Smooth muscle cell (in vitro differentiated cells): Measurements from ENCODE around the gene NELL1. TPM values are rescaled to one million over a fixed set of nuclear protein-coding genes. Genes with fewer than 3 reads are reported as not detected.

Source experiments
- DNase-seq: peaks from one replicate; lab custom pipeline; 2025; ENCODE audit not compliant: unreplicated experiment; lab: John Stamatoyannopoulos, UW
- H2AFZ ChIP-seq: fragments of 200-600 bp; sonication (generic); 2 replicates; pipeline ENCODE4 v1.6.0; 2016; ENCODE audit warnings: antibody characterized with exemption, low read depth, mild to moderate bottlenecking
- H3F3A ChIP-seq: fragments of 200-600 bp; sonication (generic); 2 replicates; pipeline ENCODE4 v1.6.0; 2017; ENCODE audit warnings: antibody characterized with exemption, low read depth
- H3K27ac ChIP-seq: fragments of 200-600 bp; sonication (generic); 2 replicates; pipeline ENCODE4 v1.5.1; 2016; ENCODE audit warnings: low read depth, mild to moderate bottlenecking
- H3K27me3 ChIP-seq: fragments of 200-600 bp; sonication (generic); 2 replicates; pipeline ENCODE4 v1.6.1; 2016; ENCODE audit warnings: low read depth, mild to moderate bottlenecking
- H3K36me3 ChIP-seq: fragments of 200-600 bp; sonication (generic); 2 replicates; pipeline ENCODE4 v1.5.1; 2016; ENCODE audit warnings: low read depth
- H3K4me1 ChIP-seq: fragments of 200-600 bp; sonication (generic); 2 replicates; pipeline ENCODE4 v1.5.1; 2016; ENCODE audit warnings: low read depth
- H3K4me2 ChIP-seq: fragments of 200-600 bp; sonication (generic); 2 replicates; pipeline ENCODE4 v1.6.0; 2016; ENCODE audit warnings: mild to moderate bottlenecking
- H3K4me3 ChIP-seq: fragments of 200-600 bp; sonication (generic); 2 replicates; pipeline ENCODE4 v1.5.1; 2016; ENCODE audit warnings: mild to moderate bottlenecking
- H3K79me2 ChIP-seq: fragments of 200-600 bp; sonication (generic); 2 replicates; pipeline ENCODE4 v1.6.0; 2016; ENCODE audit warnings: low read depth, mild to moderate bottlenecking
- H3K9ac ChIP-seq: fragments of 200-600 bp; sonication (generic); 2 replicates; pipeline ENCODE4 v1.6.0; 2016; ENCODE audit warnings: low read depth
- H3K9me3 ChIP-seq: fragments of 200-600 bp; sonication (generic); replicated peaks from 2 replicates; pipeline ENCODE4 v1.5.1; 2016; ENCODE audit warnings: low read depth
- H4K20me1 ChIP-seq: fragments of 200-600 bp; sonication (generic); 2 replicates; pipeline ENCODE4 v1.6.0; 2016; ENCODE audit warnings: low read depth
- WGBS: methylation state at CpG from one replicate; pipeline ENCODE4 v1.1.7; 2016; ENCODE audit warnings: low lambda C conversion rate; 5-methylcytosine and 5-hydroxymethylcytosine counted together
- polyA plus RNA-seq: library from polyadenylated mRNA; unstranded; fragments of >200 nt; fragmentation: Nextera tagmentation; extraction: Ambion mirVana; gene quantifications from 2 replicates; pipeline ENCODE4 v1.2.1, GENCODE V29; 2016
- total RNA-seq: library from RNA; depleted of rRNA; stranded (reverse); fragments of >200 nt; gene quantifications from 2 replicates; pipeline ENCODE4 v1.2.3, GENCODE V29; 2014
- TF ChIP-seq, protein P1 (sequence below): fragments of 200-600 bp; sonication (generic); IDR thresholded peaks from 2 replicates; pipeline ENCODE4 v1.5.1; 2017; ENCODE audit warnings: borderline replicate concordance, mild to moderate bottlenecking, antibody characterized with exemption; ENCODE audit not compliant: insufficient read depth, poor library complexity, severe bottlenecking

Gene NELL1
- total and polyA plus RNA-seq, 2 experiments from 2014 or later, result not detected

DNA sequence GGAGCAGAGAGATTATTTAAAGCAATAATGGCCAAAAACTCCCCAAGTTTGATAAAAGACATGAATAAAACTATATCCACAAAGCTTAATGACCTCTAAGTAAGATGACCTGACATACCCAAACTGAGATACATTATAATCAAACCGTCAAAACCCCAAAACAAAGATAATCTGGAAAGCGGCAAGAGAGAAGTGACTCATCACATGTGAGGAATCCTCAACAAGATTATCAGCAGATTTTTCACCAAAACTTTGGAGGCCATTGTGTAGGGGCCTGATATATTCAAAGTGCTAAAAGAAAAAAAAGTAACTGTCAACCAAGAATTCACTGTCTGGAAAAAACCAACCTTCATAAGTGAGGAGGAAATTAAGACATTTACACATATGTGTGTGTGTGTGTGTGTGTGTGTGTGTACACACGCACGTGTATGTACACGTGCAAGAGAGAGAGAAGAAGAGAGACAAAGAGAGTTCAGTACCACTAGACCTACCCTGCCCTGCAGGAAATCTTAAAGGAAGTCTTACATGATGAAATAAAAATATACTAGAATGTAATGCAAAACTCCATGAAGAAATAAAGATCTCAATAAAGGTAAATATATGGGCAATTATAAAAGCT, 752.4 kb downstream of the NELL1 start:
- TF ChIP-seq, protein P1, sequence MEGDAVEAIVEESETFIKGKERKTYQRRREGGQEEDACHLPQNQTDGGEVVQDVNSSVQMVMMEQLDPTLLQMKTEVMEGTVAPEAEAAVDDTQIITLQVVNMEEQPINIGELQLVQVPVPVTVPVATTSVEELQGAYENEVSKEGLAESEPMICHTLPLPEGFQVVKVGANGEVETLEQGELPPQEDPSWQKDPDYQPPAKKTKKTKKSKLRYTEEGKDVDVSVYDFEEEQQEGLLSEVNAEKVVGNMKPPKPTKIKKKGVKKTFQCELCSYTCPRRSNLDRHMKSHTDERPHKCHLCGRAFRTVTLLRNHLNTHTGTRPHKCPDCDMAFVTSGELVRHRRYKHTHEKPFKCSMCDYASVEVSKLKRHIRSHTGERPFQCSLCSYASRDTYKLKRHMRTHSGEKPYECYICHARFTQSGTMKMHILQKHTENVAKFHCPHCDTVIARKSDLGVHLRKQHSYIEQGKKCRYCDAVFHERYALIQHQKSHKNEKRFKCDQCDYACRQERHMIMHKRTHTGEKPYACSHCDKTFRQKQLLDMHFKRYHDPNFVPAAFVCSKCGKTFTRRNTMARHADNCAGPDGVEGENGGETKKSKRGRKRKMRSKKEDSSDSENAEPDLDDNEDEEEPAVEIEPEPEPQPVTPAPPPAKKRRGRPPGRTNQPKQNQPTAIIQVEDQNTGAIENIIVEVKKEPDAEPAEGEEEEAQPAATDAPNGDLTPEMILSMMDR, result no peak

DNA sequence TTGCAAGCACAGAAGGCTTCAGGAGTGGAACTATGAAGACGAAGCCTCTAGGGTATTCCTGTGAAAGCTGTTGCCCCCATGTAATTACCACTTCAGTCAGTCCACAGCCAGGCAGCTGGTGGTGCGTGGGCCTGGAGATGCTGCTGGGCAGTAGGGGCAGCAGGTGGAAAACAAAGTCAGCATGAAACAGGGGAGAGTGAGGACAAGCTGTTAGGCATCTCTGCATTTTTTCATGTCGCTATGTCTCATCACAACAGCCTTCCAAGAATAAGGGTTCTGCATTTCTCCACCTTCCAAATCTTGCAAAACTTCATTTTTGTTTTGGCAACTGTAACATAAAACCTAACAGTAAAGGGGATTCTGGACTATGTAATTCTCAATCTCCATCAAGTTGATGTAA, 757.5 kb downstream of the NELL1 start:
- Histone ChIP-seq H2AFZ (no peak overlapping the region), H3K4me1 (no peaks in the 10 kb centered on the region), H4K20me1 (no peaks in the 10 kb centered on the region), H3K27me3 (no peaks in the 10 kb centered on the region), H3F3A (no peaks in the 10 kb centered on the region), H3K9me3 (no peaks in the 10 kb centered on the region), H3K9ac (no peak overlapping the region), H3K27ac (no peak overlapping the region), H3K4me3 (no peak overlapping the region), H3K4me2 (no peak overlapping the region), H3K36me3 (no peaks in the 10 kb centered on the region), H3K79me2 (no peaks in the 10 kb centered on the region)
- TF ChIP-seq, protein P1, result no peak
- WGBS, result 86% methylated on average over 3 of the region's 3 CpGs
- no peak for DNase-seq

More for the DNA sequence above, 752.4 kb downstream of the NELL1 start:
- no peak overlapping the region for H2AFZ ChIP-seq
- H3K79me2 ChIP-seq, result no peaks in the 10 kb centered on the region
- no peaks in the 10 kb centered on the region for H3F3A ChIP-seq
- H3K9ac ChIP-seq, result no peak overlapping the region
- WGBS, result 73% methylated on average over 5 of the region's 5 CpGs
- no peak overlapping the region for H3K4me3 ChIP-seq
- no peak for DNase-seq
- no peaks in the 10 kb centered on the region for H3K4me1 ChIP-seq
- H3K27ac ChIP-seq, result no peak overlapping the region
- no peak overlapping the region for H3K4me2 ChIP-seq
- no peaks in the 10 kb centered on the region for H4K20me1 ChIP-seq
- H3K9me3 ChIP-seq, result no peaks in the 10 kb centered on the region
- H3K36me3 ChIP-seq, result no peaks in the 10 kb centered on the region
- H3K27me3 ChIP-seq, result no peaks in the 10 kb centered on the region

DNA sequence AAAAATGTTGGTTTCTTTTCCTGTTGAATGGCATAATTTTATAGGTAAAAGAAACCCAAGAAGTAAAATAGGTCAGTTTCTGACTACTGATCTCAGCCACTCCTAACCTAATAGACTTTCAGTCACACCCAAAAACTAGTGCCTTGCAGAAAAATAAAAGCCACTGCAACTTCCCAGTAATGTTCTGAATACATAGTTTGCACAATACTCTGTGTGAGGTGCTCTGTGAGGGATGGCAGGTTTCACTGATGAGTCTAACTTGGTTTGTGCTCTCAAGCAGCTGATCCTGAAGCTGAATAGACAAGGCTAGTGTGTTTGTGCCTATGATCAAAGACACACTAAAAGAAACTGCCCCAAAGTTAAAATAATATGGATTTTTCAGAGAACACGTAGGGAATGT, 758.3 kb downstream of the NELL1 start:
- no peaks in the 10 kb centered on the region for H3K79me2 ChIP-seq
- no peak for DNase-seq
- no peaks in the 10 kb centered on the region for H3K27me3 ChIP-seq
- no peaks in the 10 kb centered on the region for H3F3A ChIP-seq
- H2AFZ ChIP-seq, result no peak overlapping the region
- H3K9me3 ChIP-seq, result no peaks in the 10 kb centered on the region
- no peaks in the 10 kb centered on the region for H3K36me3 ChIP-seq
- no peak overlapping the region for H3K9ac ChIP-seq
- H3K4me3 ChIP-seq, result no peak overlapping the region
- H3K4me1 ChIP-seq, result no peaks in the 10 kb centered on the region
- WGBS, result 62% methylated on average over 1 of the region's 1 CpG
- H3K4me2 ChIP-seq, result no peak overlapping the region
- no peaks in the 10 kb centered on the region for H4K20me1 ChIP-seq
- TF ChIP-seq, protein P1, result no peak
- no peak overlapping the region for H3K27ac ChIP-seq

DNA sequence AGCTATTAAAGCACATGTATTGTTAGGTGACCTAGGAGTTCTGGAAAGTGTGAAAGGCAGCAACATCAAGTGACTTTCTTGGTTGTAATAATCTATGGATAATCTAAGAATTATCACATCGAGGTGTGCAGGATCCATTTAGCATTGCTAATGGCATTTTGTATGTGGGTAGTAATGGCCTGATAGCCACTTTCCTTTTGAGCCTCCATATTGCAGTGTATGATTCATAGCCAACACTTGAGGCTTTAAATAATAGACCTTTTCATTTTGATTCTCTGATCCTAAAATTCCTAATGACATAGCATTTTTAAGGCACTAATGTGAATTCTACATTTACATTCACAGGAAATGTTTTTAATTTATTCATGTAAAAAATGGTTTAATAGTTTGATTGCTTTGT, 759.4 kb downstream of the NELL1 start:
- no peaks in the 10 kb centered on the region for H4K20me1 ChIP-seq
- no peaks in the 10 kb centered on the region for H3K36me3 ChIP-seq
- H3K9ac ChIP-seq, result no peak overlapping the region
- DNase-seq, result no peak
- no peak overlapping the region for H3K27ac ChIP-seq
- WGBS, result 72% methylated on average over 1 of the region's 1 CpG
- no peak overlapping the region for H3K4me3 ChIP-seq
- H3K79me2 ChIP-seq, result no peaks in the 10 kb centered on the region
- no peak overlapping the region for H3K4me2 ChIP-seq
- H3K27me3 ChIP-seq, result no peaks in the 10 kb centered on the region
- TF ChIP-seq, protein P1, result no peak
- no peaks in the 10 kb centered on the region for H3F3A ChIP-seq
- H3K9me3 ChIP-seq, result no peaks in the 10 kb centered on the region
- H2AFZ ChIP-seq, result no peak overlapping the region
- H3K4me1 ChIP-seq, result no peaks in the 10 kb centered on the region
